Erythroblast (primary cell): ENCODE measurements around the gene OR2AG2.

Experiments
- GATA1 ChIP-seq: IDR thresholded peaks from 2 replicates; pipeline ENCODE4 v1.6.1; 2011; ENCODE audit warnings: low read depth, mild to moderate bottlenecking, control low read depth, low read length, moderate library complexity
- POLR2A ChIP-seq: IDR thresholded peaks from 2 replicates; pipeline ENCODE4 v1.6.1; 2011; ENCODE audit warnings: mild to moderate bottlenecking, low read length

DNA sequence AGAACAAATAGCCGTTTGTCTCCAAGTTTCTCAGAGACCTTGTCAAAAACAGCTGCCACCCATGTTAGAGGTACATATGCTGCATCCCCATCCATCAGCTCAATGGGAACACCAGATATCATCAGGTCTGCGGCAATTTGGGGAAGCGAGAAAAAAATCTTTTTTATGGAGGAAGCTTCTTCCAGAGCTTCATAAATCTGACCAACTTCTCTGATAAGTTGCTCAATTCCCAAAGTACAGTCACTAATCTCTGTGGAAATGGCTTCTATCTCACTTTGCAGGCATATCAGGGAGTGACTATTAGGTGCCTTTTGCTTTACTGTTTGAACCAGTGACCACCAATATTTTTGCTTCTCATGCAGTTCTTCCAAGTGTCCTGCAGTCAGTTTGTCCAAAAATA, 54.4 kb downstream of the OR2AG2 start:
- no peak for TF ChIP-seq POLR2A
- no peak for TF ChIP-seq GATA1
